Stomach smooth muscle (tissue), 2 donors: ENCODE measurements around the gene ENPP7.

Experiments
- H3K27ac ChIP-seq: one replicate; pipeline ENCODE4 v1.7.0; 2013; ENCODE audit warnings: mild to moderate bottlenecking, low read length, inconsistent platforms
- H3K27me3 ChIP-seq, 2 donors: one replicate each; pipeline ENCODE4 v1.7.0; 2013; ENCODE audit warnings: low read length in 2 of 2; ENCODE audit not compliant: insufficient read depth in 2 of 2, control insufficient read depth in 1 of 2
- H3K36me3 ChIP-seq, 2 donors: one replicate each; pipeline ENCODE4 v1.7.0; 2013; ENCODE audit warnings: low read length in 2 of 2; ENCODE audit not compliant: control insufficient read depth in 2 of 2, insufficient read depth in 2 of 2
- H3K4me1 ChIP-seq: one replicate; pipeline ENCODE4 v1.7.0; 2013; ENCODE audit warnings: low read length; ENCODE audit not compliant: control insufficient read depth, insufficient read depth
- H3K4me3 ChIP-seq, 2 donors: one replicate each; pipeline ENCODE4 v1.7.0; 2013; ENCODE audit warnings: low read length in 2 of 2
- H3K9ac ChIP-seq, 2 donors: one replicate each; pipeline ENCODE4 v1.7.0; 2013; ENCODE audit warnings: low read length in 2 of 2, mild to moderate bottlenecking in 1 of 2
- H3K9me3 ChIP-seq, 2 donors: one replicate each; pipeline ENCODE4 v1.7.0; 2013; ENCODE audit warnings: low read length in 2 of 2; ENCODE audit not compliant: control insufficient read depth in 2 of 2
- donor health status: healthy.
- donor health status: Pancreatic carcinoma.

ENPP7 gene

GRCh38 chr17:79705674-79706073, 25.1 kb upstream of the ENPP7 start:
- no peaks in the 10 kb centered on the region for H3K36me3 ChIP-seq
- H3K9ac ChIP-seq, result no peak overlapping the region
- peaks cover 8 to 11% of the 10 kb centered on the region in 2 donors for H3K27me3 ChIP-seq
- H3K4me1 ChIP-seq, result no peaks in the 10 kb centered on the region
- H3K4me3 ChIP-seq, result no peak overlapping the region
- H3K27ac ChIP-seq, result no peak overlapping the region
- no peaks in the 10 kb centered on the region for H3K9me3 ChIP-seq

DNA sequence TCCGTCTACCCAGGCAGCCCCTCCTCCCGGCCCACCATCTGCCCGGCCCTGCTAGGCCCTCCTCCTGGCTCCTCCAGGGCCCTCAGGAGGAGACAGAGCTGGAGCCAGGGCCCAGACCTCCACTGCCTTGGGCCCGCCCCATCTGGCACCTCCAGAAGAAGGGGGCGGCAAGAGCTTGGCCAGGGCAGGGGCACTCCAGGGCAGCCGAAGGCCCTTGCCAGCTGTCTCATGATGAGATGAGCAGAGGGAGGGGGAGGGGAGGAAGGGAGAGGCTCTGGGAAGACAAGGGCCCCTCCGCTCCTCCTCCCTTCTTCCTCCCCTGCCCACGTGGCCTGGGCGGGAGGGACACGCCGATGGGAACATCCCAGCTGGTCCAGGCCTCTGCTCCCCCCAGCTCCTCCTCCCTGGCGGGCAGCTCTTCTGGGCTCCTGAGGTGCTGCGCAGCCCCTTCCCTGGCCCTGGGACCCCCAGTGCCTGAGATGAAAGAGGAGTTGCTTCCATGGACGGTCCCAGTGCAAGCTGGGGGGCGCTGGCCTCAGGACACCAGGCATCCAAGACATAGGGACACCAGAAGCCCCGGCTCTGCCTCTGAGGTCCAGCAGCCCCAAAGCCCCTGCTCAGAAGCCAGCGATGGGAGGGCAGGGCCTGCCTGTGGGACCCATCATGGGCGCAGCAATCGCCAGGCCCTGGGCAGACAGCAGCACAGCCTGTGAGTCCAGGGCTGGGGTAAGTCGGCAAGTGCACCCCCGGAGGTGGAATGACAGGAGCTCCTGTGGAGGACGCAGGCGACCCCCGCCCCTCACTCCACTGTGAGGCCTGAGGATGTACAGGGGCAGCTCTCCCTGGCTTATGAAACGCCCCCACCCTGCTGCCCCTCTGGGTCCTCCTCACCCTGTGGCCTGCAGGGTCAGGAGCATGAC, 23.6 kb upstream of the ENPP7 start:
- H3K36me3 ChIP-seq, result no peaks in the 10 kb centered on the region
- no peaks in the 10 kb centered on the region for H3K4me1 ChIP-seq
- no peak overlapping the region for H3K9ac ChIP-seq
- H3K4me3 ChIP-seq, result no peak overlapping the region
- peaks cover 3 to 11% of the 10 kb centered on the region in 2 donors for H3K27me3 ChIP-seq
- H3K9me3 ChIP-seq, result no peaks in the 10 kb centered on the region
- H3K27ac ChIP-seq, result no peak overlapping the region

DNA sequence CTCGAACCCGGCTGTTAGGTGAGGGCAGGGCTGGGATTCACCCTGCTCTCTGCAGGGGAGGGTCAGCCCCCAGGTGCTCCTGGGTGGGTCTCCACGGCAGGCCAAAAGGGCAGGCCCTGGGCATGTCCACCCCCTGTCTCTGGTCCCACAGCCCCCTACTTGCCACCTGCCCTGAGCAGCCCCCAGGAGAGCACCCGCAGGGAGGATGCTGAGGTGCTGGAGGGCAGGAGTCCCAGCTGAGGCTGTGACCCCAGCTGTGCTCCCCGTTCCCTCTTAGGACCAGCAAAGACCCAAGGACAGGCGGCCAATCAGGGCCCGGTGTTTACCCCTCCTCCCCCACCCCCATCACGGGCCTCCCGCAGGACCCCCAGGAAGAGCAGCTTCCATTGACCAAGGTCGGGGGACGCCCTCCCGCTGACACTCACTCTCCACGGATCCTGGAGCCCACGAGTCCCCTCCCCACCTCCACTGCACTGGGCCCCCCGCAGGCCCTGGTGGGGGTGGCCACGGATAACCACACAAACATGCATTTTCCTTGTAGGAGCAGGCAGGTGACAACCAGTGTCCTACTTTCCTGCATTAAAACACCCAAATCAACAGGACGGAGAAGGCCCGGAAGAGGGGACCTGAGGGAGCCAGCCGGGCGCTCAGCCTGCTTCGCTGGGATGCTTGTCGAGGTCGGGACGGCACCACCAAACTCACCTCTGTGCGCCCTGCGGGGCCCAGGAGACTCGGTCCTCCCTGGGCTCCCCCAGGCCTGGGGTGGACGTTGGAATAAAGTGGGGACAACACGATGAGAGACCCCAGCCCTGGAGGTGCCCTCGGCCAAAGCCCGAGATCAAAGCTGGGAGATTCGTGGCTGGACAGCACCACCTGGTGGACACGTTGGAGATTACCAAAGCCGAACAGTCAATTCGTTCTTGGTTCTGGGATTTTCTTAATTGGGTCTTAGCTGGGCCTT, 22.5 kb upstream of the ENPP7 start:
- Histone ChIP-seq H3K27ac (no peak overlapping the region), H3K4me3 (peak overlapping the region in 1 of 2 donors; percentile 59), H3K36me3 (no peaks in the 10 kb centered on the region), H3K27me3 (peaks cover 3 to 11% of the 10 kb centered on the region in 2 donors), H3K4me1 (no peaks in the 10 kb centered on the region), H3K9me3 (no peaks in the 10 kb centered on the region), H3K9ac (no peak overlapping the region)

- no peaks in the 10 kb centered on the region for H3K36me3 ChIP-seq
- H3K27me3 ChIP-seq, result peaks cover 8 to 10% of the 10 kb centered on the region in 2 donors
- H3K4me1 ChIP-seq, result no peaks in the 10 kb centered on the region
- H3K27ac ChIP-seq, result no peak overlapping the region
- no peak overlapping the region for H3K9ac ChIP-seq
- H3K4me3 ChIP-seq, result no peak overlapping the region
- no peaks in the 10 kb centered on the region for H3K9me3 ChIP-seq
Observed at GRCh38 chr17:79711715-79712305, 18.9 kb upstream of the ENPP7 start.

DNA sequence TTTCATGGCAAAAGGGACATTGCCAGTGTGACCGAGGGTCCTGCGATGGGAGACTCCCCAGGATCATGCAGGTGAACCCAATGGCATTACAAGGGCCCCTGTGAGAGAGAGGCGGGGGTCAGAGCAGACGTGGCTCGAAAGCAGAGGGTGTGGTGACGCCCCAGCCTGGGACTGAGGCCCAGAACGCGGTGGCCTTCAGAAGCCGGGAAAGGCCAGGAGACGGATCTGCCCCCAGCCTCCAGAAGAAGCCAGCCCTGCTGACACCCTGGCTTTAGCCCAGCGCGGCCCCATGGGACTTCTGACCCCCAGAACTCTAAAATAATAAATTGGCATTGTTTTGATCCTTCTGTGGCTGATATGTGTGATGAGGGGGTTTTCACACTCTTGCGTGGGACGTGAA, 17.4 kb upstream of the ENPP7 start:
- Histone ChIP-seq H3K36me3 (no peaks in the 10 kb centered on the region), H3K9ac (no peak overlapping the region), H3K9me3 (no peaks in the 10 kb centered on the region), H3K27ac (no peak overlapping the region), H3K27me3 (peaks cover 4 to 10% of the 10 kb centered on the region in 2 donors), H3K4me3 (no peak overlapping the region), H3K4me1 (no peaks in the 10 kb centered on the region)

DNA sequence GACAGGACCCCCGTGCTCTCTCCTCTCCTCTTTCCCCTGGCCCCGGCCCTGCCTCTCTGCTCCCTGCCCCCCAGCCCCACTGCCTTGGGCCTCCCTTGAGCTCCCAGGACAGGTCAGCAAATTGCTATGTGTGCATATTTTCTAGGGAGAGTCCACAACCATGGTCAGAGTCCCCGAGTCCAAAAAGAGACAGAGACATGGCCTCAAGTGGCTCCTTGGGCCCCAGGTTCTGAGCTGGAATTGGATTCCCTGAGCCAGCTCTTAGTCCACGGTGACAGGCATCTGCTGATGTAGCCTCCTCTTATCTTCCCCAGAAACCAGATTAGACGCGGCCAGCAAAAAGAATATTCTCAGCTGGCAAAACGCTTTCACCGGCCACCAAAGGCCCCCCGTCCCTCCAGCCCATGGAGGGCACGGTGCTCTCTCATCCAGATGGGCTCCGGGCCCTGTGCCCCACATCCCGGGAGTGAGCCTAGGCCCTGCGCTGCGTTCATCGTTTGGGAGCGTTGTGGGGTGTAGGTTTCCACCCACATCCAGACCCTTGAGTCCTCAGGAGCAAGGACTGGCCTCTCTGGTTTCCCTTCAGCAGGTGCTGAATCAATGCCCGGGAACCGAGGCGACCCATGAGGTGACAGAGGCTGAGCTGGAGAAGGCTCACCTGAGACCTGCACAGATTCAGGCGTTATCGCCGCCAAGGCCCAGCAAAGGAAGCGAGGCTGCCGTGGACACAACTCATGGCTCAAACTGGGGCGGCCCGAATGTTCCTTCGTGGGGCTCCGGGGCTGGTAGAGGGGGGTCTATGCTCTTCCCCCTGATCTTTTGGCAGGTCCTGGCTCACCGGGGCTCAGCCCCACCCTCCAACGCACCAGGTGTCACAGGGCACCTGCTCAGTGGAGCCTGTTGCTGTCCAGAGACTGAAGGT, 16.3 kb upstream of the ENPP7 start:
- Histone ChIP-seq H3K27me3 (peaks cover 3 to 10% of the 10 kb centered on the region in 2 donors), H3K9ac (no peak overlapping the region), H3K36me3 (no peaks in the 10 kb centered on the region), H3K9me3 (no peaks in the 10 kb centered on the region), H3K4me1 (no peaks in the 10 kb centered on the region), H3K4me3 (no peak overlapping the region), H3K27ac (no peak overlapping the region)

DNA sequence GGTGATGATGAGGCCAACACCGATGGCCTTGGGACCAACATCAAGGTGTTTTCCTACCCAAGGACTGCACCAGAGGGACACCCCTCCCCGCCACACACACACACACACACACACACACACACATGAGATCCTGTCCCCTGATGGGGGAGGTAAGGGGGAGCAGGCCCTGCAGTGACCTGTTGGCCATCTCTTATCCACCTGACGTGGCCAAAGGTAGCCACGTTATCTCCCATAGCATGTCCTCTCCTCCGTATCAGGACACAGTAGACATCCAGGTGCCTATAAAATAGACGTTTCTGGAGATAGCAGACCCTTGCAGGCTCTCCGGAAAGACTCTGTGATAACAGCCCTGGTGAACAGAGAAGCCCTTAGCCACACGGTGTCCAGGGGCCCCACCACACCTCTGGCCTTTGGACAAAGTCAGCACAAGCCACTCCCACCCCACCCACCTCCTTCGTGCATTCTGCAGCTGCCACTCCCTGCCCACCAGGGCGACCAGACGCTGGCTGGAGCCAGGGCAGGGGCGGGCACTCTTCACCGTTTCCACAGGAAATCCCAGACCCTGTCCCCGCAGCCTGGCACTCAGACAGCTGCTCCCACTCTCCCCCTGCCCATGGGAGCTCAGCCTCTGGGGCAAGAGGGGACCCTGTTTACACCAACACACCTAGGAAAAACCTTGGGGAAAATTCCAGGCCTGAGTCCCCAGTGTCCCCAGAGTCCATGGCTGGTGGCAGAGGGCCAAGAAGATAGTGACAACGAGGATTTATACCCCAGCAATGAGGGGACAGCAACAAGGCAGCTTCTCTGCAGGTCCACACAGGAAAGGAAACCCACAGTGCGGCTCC, 15.4 kb upstream of the ENPP7 start:
- H3K9ac ChIP-seq, result no peak overlapping the region
- no peaks in the 10 kb centered on the region for H3K9me3 ChIP-seq
- H3K27ac ChIP-seq, result no peak overlapping the region
- no peak overlapping the region for H3K4me3 ChIP-seq
- no peaks in the 10 kb centered on the region for H3K4me1 ChIP-seq
- H3K27me3 ChIP-seq, result peaks cover 3 to 12% of the 10 kb centered on the region in 2 donors
- no peaks in the 10 kb centered on the region for H3K36me3 ChIP-seq

DNA sequence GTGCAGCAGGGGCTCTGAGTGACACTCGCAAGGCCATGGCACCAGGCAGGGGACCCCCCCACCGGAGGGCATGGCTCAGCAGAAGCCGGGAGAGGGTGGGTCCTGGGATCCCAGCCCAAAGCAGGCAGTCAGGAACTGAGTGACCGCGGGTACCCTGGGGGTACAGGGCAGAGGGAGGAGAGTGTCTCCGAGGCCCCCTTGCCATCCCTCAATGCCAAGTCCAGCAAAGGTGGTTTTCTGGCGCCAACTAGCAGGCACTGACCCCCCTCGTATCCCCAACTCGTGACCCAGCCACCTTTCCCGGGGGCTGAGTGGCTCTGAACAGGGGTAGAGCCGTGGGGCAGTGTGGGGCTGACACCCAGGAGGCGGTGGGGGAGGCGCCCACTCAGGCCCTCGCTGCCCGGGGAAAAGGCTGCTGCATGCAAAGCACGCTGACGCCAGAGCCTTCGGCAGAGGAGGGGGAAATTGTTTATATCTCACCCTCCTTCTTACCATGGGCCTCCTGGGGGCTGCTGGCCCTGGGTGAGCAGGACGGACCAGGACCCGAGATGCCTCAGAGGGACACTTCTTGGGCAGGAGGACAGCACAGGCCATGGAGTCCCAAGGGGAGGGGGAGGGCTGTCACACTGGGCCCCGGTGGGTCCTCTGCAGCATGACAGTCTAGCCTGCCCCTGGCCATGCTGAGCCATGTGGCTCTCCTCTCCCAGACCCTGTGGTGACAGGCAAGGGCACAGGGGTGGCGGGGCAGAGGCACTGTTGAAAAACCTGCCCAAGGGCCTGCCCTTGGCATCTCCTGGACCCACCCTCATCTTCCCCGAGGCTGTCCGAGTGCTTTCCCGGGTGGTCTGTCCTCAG, 14.6 kb upstream of the ENPP7 start:
- Histone ChIP-seq H3K27me3 (peaks cover 3 to 12% of the 10 kb centered on the region in 2 donors), H3K27ac (no peak overlapping the region), H3K36me3 (no peaks in the 10 kb centered on the region), H3K9me3 (no peaks in the 10 kb centered on the region), H3K4me1 (no peaks in the 10 kb centered on the region), H3K4me3 (no peak overlapping the region), H3K9ac (no peak overlapping the region)
